NCI-H526 treated with DMSO at 0.1 percent for 48 hours (cell line): ENCODE data around the gene PYGM.

ENCODE experiments used
- DNase-seq: peaks from one replicate; lab custom pipeline; 2025; lab: John Stamatoyannopoulos, UW

The PYGM gene

DNA sequence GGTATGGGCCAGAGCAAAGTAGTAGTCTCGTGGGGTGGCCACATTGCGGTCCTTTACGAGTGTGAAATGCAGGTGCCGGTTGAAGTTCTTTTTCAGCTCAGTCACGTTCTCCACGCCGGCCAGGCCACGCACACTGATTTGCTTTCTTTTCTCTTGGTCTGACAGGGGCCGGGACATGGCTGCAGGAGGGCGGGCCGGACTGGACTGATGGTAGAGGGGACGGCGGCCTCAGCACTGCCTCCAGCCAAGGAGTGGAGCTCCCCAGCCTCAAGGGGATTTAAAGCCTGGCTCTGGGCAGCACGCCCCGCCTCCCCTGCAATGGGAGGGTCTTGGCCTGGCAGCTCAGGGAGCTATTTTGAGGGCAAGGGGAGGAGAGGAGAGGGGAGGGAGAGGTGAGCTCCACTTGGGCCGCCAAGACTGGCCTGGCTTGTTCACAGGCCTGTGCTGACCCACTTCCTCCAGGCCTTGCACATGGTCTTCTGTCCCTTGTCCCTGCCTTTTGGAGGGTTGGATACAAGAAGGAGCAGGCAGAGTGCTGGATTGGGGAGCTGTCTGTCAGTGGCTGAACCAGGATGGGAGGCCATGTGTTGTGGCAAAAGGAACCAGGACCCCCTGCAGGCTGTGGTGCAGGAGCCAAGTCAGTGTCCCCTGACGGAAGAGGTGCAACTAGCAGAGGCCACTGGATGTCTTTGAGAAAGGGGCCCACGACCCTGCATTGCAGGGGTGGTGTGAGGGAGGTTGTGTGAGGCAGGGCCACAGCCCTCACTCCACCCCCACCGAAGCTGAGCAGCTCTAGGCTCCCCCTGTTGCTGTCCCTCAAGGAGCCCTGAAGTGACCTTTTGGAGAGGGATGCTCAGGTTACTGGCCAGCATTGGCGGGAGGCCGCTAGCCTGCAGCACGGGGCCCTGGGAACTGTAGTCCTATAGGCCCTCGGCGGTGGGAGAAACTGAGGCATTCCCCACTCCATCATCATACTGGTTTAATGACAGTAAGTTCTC is at the start of gene PYGM:
PYGM (minus strand) TSS at position 253 of the 998 bp plus-strand sequence; CDS start at position 177, 76 bp downstream.
- no peak for DNase-seq

GRCh38 chr11:64805481-64805880 is 45.7 kb upstream of the PYGM start:
- DNase-seq, result no peak

- no peak for DNase-seq
These were observed 44.8 kb upstream of the PYGM start for GRCh38 chr11:64804346-64805210.

DNA sequence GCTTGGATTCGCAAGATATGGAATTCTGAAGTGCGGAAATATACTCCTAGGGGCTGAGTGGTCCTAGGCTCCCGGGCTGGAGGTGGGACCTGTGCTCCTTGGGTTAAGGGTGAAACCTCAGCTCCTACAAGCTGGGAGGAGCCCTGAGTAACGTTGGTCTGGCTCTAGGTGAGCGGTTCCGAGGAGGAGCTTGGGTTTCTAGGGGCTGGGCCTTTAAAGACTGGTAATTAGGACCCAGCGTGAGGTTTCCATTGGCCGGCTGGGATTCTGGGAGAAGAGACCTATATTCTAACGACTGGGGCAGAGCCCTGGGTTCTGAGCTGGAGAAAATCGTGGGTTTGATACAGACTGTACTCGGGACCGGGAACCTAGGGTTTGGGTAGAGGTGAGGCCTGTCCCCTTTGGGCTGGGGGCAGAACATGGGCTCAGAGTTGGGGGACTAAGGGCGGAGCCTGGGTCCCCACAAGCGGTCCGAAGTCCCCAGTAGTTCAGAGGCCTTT is 44.1 kb upstream of the PYGM start:
- no peak for DNase-seq

- peak; percentile 75 for DNase-seq
These were observed 43.5 kb upstream of the PYGM start, which contains the start of gene MAP4K2 for GRCh38 chr11:64803158-64803845. TSS of gene MAP4K2 (minus strand) at chr11:64803214. CDS start at chr11:64803149, 65 bp downstream.

DNA sequence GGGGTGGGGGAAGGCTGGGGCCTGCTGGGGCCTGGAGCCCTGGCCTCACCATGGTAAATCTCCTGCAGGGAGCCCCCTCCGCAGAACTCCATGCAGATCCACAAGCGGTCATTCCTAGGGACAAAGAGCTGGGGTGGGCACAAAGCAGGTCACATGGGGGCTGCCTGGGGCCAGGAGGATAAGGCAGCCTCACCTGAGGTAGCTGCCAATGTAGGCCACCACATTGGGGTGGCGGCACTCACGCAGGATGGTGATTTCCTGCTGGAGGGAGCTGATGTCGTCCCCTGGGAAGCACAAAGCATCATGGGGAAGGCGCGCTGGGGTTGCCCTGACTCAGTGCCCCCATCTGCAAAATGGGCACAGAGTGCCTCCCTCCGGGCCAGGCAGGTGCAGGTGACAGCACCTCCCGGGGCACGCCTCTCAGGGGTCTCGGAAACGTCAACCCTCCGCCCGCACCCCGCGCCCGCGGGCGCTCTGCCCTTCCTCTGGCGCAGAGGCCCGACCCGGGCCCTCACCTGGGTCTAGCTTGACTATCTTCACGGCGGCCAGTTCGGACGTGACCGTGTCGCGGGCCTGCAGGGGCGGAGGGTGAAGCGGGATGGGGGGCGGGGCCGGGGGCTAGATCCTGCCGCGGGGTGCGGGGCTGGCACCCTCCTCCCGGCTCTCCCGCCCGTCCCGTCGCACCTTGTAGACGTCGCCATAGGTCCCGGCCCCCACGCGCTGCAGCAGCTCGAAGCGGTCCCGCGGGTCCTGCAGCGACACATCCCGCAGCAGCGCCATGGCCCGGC is 42.8 kb upstream of the PYGM start:
- no peak for DNase-seq

- DNase-seq, result no peak
These were observed 42.0 kb upstream of the PYGM start for GRCh38 chr11:64801561-64802369.

GRCh38 chr11:64801158-64801464 is 41.3 kb upstream of the PYGM start:
- DNase-seq, result no peak

DNA sequence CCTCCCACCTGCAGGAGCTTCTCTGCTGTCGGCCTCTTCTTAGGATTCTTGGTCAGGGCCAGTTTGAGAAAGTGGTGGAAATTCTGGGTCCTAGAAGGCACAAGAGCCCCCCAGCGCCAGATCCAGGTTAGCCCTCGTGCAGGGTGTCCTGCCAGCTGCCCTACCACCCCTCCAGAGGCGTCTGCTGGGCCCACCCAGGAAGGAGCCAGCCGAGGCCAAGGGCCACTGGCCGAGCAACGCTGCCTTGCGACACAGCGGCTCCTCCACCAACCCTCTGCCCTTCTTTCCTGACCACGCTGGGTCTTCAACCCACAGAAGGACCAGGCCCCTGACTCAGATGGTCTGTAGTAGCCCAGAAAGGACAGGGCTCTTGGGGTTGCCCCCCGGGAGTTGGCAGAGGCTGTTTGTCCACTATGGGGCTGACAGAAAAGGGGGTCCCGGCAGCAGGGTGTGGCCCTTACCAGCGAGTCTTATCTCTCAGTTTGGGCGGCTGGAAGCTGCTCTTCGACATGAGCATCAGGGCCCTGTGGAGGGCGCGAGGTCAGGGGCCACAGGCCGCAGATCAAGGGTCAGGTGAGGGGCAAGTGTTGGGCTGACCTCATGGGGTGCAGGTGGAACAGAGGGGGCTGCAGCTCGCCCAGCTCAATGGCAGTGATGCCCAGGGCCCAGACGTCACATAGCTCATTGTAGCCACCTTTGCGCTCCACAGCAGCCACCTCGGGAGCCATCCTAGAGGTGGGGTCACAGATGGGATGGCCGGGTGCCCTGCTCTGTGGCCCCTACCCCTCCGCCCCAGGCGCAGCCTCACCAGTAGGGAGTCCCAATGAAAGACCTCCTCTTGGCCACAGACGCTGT is 40.8 kb upstream of the PYGM start:
- no peak for DNase-seq

DNA sequence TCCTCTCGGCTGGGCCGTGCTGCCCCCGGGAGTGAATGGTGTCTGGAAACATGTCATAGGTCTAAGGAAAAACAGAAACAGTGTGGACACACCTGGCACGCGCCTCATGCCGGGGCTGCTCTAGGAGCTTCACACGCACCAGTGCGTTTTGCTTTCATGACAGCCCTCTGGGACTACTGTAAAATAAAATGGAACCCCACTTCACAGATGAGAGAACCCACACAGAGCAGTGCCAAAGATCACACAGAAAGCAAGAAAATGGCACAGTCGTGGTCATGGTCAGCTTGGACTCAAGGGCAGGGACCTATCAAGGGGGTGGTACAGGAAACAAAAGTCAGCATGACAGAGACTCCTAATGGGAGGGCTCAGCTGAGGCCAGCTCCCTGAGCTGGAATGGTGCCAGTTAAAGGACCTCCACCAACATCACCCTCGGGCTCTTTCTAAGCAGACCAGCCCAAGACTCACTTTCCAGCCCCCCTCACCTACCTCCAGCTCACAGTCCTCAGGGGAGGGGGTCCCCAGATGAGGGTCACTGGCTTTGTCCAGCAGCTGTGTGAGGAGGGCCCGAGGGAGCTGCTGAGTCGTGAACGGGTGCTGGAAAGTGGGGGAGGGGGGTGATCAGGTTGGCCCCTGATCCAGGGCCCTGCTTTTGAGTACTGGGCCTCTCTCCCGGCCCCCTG is 40.0 kb upstream of the PYGM start:
- no peak for DNase-seq

GRCh38 chr11:64799256-64799622 is 39.5 kb upstream of the PYGM start:
- DNase-seq, result no peak

GRCh38 chr11:64796757-64797541 is 37.2 kb upstream of the PYGM start:
- no peak for DNase-seq

DNA sequence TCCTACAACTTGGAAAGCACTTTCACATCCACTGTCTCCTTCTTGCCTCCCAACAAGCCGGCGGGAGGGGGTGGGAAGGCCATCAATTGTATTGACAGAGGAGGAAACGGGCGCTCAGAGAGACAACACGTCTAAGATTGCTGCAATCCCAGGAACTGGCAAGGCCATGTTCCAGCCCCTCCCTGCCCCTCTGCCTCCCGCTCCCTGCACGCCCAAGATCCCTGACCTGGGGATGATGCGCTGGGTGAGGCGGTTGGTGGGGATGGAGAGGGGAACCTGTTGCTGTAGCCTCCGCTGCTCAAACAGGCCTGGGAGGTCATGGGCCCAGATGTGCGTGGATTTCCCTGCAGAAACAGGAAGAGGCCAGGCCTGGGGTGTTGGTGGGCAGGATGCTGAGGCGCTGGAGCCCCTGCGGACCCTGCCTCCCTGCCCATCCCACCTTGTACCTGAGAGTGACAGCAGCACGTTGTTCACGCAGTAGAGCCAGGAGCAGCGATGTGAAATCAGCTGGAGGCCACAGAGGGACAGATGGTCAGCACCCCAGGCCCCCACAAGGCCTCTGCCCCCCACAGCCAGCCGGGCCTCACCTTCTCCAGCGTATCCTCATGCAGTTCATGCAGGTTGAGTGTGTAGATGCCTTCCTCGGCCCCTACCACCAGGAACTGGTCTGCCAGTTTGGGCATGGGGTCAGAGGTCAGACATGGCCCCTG is 36.4 kb upstream of the PYGM start:
- no peak for DNase-seq

DNA sequence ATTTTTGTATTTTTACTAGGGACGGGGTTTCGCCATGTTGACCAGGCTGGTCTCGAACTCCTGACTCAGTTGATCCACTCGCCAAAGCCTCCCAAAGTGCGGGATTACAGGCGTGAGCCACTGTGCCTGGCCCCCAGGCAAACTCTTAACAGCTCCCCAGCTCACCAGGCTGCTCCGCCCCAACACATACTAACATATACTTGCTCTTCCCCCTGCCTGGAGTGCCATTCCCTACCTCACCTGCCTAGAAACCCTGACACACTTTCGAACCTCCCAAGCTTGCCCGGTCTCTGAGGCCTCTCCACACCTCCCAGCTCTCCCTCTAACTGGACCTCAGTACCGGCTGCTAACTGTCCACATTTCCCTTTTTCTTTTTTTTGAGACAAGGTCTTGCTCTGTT is 34.8 kb upstream of the PYGM start:
- no peak for DNase-seq

DNA sequence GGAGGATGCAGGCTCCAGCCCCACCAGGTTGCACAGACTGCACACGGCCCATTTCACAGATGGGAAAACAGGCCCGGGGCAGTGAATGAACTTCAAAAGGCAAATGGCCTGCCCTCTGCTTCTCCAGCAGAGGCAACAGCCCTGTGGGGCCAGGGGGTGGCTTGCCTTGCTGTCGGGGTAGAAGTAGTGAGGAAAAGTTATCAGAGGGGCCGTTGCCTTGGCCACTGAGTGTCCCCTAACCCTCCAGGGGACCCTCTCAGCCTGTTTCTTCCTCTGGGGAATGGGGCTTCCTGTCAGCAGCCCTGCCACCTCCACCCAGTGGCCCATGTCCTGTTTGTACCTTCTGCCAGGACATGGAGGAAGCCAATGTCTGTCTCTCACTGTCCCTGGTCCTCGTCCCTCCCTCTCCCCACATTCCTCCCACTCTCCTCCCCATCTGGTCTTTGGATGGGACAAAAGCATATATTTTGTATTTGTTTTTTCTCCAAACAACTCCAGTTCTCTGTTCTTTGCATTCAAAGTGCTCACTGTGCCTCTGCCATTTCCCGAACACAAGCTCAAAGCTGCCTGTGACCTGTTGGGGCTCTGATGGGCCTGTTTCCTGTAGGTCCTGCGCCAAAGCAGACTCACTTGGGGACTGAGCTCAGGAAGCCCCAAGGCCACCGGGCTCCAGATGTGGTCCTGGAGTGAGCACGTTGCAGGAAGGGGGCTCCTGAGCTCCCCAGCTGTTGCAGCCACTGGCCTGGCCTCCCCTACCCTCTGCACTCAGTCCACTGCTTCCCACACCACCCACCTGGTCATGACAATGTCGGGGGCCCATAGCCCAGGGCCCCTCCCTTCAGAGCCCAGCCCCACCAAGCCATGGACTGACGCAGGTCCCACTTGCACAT is 33.7 kb upstream of the PYGM start:
- DNase-seq, result no peak

GRCh38 chr11:64792482-64792881 is 32.7 kb upstream of the PYGM start:
- no peak for DNase-seq
